ENCODE data around the gene GMNN.
"Not testable (repeated sequence)": the region's sequence is repeated elsewhere in the genome, so short reads cannot be mapped to it uniquely, and the experiment has no call there.

Gene GMNN

GRCh38 chr6:24761851-24762250 lies 12.9 kb upstream of the GMNN start:
- no peak for DNase-seq (ENCODE audit: low read depth in 2 of 2)

DNA sequence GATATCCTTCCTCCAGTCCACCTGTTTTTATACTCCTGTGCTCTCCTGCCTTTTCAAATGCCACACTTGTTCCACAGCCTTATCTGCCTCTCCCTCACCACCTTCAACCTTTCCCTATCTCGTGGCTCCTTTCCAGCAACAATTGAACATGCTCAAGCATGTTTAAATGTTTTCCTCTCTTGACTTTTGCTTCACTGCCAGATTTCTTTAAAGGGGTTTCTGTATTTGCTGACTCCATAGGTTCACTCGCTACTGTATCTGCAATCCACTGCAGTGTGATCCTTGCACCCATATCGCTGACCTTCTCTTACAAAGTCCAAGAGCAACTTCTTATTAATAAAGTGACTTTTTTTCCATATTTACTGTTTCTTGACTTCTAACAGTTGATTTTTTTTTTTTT lies 11.2 kb upstream of the GMNN start:
- no peak for DNase-seq (ENCODE audit: low read depth in 2 of 2)

DNA sequence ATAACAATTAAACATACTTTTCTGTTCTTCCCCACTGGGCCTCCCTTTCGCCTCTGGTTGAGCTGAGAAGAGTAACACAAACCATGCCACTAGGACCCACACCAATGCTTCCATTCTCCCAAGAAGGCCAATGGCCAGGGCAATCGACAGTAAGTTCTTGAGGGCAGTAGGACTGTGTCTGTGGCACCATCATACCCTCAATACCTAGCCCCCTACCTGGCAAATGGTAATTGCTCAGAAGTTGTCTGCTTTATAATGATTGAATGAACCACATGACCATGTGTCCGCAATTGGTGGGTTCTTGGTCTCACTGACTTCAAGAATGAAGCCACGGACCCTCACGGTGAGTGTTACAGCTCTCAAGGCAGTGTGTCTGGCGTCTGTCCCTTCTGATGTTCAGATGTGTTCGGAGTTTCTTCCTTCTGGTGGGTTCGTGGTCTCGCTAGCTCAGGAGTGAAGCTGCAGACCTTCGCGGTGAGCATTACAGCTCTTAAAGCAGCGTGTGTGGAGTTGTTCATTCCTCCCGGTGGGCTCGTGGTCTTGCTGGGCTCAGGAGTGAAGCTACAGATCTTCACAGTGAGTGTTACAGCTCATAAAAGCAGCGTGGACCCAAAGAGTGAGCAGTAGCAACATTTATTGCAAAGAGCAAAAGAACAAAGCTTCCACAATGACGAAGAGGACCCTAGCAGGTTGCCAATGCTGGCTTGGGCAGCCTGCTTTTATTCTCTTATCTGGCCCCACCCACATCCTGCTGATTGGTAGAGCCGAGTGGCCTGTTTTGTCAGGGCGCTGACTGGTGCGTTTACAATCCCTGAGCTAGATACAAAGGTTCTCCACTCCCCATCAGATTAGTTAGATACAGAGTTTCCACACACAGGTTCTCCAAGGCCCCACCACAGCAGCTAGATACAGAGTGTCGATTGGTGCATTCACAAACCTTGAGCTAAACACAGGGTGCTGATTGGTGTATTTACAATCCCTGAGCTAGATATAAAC lies 9.6 kb upstream of the GMNN start:
- not testable (repeated sequence) for DNase-seq (ENCODE audit: low read depth in 2 of 2)

GRCh38 chr6:24765968-24766367 lies 8.8 kb upstream of the GMNN start:
- DNase-seq (ENCODE audit: low read depth in 2 of 2), result not testable (repeated sequence)

- DNase-seq (ENCODE audit: low read depth in 2 of 2), result peak in 1 of 2 experiments; percentile 28
Observed at GRCh38 chr6:24766680-24767462, 7.9 kb upstream of the GMNN start.

- peak; percentile 66 to 71 for DNase-seq (ENCODE audit: low read depth in 2 of 2)
Observed at GRCh38 chr6:24768361-24768760, 6.4 kb upstream of the GMNN start.

DNA sequence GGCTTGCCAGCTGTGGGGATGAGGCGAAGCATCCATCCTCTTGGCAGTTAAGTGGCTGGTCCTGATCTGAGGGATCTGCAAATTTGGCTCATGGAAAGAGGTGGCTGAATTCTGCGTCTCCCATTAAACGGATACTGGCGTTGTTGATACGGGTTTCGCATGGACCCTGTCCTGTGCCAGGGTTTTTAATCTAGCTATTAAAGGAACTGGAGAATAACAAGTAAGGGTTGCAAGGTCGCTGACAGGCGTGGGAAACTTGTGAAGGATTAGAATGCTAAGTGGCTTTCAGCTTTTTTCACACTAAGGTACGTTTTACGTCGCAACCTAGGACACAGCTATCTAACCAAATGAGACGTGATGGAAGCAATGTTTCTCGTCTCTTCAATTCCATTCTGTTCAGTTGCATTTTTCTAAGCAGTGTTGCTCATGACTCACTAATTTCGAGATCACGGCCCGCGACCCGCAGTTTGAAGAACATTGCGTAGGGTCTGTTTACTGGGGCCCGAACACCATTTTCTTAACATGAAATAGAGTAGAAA lies 852 bp downstream of the GMNN start:
- peak in 1 of 2 experiments; percentile 13 for DNase-seq (ENCODE audit: low read depth in 2 of 2)

DNA sequence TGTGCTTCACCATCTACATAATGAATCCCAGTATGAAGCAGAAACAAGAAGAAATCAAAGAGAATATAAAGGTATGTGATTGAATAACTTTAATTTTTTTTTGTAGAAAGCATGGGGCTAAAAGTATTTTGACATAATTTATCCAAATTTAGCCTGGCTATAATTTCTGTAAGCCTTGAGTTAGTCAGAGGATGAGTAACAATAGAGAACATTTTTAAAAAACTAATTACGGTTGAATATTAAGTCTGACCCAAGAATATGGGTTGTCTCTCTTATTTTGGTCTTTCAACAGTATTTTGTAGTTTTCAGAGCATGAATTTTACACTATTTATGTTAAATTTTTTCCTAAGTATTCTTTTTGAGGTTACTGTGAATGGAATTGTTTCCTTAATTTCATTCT lies 2.5 kb downstream of the GMNN start:
- no peak for DNase-seq (ENCODE audit: low read depth in 2 of 2)

GRCh38 chr6:24778121-24778520 lies 3.4 kb downstream of the GMNN start:
- DNase-seq (ENCODE audit: low read depth in 2 of 2), result no peak

- DNase-seq (ENCODE audit: low read depth in 2 of 2), result no peak
Observed at GRCh38 chr6:24778878-24779277, 4.1 kb downstream of the GMNN start.

DNA sequence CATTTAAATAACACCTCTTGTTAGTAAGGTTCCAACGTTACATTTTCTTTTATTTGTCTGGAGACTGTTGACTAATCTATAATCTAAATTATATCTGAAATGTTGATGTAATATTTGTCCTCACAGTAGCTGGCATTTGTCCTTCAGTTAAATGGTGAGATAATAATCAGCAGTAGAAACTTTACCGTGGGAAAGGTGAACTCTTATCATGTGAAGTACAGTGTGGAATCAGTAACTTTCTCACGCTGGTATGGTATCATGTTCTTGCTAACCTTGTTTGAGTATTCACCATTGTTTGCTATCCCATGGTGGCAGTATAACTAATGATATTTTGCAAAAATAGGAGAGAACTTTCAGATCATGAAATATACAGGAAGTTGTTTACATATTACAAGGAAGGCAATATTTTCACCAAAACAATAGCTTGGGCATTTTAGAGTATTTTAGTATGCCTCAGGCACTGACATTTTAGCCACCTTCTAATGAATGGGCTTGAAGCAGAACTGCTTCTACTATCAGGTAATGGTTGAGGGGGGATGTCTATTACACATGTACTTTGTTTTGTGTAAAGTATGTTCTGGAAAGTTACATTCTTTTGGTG lies 4.8 kb downstream of the GMNN start:
- DNase-seq (ENCODE audit: low read depth in 2 of 2), result no peak

DNA sequence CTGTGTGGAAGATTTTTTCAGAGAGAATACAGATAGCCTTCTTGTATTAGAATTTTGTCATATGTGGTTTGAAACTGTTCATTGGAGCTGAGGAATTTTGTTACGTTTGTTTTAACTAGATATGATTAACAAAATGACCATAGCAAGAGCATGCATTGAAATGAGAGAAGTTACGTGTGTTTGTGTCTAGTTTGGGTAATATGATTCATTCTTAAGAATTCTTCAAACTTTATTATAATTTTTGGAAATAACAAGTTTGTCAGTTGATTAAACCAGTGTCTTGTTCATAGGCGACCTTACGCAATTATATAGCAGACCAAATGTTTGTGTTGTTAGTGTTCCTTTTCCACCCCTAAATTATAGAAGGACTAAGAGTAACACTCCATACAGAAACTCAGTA lies 5.5 kb downstream of the GMNN start:
- peak in 1 of 2 experiments; percentile 12 for DNase-seq (ENCODE audit: low read depth in 2 of 2)

DNA sequence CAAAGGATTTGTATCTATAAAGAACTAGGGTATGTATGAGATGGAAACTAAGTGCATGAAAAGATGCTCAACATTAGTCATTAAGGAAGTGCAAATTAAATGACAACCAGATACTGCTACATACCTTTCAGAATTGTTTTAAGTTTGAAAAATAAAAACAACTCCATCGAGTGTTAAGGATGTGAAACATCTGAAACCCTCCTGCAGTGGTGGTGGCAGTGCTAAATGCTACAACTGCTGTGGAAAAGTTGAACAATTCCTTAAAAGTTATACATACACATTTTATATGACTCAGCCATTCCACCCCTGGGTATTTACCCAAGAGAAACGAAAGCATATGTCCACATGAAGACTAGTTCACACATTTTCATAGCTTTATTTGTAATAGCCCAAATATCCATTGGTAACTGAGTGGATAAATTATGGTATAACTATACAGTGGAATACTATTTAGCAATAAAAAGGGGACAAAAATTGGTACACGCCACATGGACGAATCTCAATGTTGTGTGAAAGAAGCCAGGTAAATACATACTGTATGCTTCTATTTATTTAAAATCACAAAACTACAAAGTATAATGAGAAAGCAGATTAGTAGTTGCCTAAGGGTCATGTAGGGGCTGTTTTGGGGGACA lies 13.4 kb downstream of the GMNN start:
- peak in 1 of 2 experiments; percentile 7 for DNase-seq (ENCODE audit: low read depth in 2 of 2)

- DNase-seq (ENCODE audit: low read depth in 2 of 2), result peak; percentile 29 to 30
Observed at GRCh38 chr6:24795106-24795505, 20.4 kb downstream of the GMNN start.

DNA sequence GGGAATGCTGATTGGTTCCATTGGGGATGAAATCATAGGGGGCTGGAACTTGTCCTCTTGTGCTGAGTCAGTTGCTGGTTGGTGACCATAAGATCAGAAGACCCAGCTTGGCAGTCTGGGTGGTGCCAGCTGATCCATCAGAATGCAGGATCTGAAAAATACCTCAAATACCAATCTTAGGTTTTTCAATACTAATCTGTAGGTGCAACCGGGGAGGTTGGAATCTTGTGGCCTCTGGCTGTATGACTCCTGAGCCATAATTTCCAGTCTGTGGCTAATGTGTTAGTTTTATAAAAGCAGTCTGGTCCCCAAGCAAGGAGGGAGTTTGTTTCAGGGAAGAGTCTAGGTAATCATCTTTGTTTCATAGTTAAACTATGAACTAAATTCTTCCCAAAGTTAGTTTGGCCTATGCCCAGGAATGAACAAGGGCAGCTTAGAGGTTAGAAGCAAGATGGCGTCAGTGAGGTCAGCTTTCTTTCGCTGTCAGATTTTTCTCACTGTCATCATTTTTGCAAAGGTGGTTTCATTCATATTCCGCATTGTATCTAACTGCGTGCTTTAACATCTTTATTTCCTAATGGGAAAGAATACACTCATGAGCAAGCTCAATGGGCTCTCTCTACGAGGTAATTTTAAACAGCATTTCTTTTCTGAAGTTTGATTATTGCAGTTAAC lies 22.0 kb downstream of the GMNN start:
- no peak for DNase-seq (ENCODE audit: low read depth in 2 of 2)

GRCh38 chr6:24797596-24798216 lies 23.0 kb downstream of the GMNN start:
- no peak for DNase-seq (ENCODE audit: low read depth in 2 of 2)

- no peak for DNase-seq (ENCODE audit: low read depth in 2 of 2)
Observed at GRCh38 chr6:24798740-24799540, 24.2 kb downstream of the GMNN start, which contains the start of gene ARMH2. Gene ARMH2, minus strand, starts transcription at chr6:24798917. Its CDS starts 60 bp downstream, at chr6:24798857.

DNA sequence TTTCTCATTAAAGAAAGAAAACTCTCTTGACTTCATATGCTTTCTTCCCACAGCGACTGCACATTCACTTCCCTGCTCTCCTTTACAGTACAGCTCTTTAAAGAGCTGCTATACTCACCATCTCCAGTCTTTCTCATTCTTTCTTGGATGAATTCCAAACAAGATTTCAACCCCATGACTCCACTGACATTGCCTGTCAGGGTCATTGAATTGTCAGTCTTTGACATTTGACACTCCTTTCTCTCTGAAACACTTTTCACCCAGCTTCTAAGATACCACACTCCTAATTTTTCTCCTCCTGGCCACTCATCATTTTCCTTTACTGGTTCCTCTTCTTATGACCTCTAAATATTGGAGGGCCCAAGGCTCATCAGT lies 24.8 kb downstream of the GMNN start:
- no peak for DNase-seq (ENCODE audit: low read depth in 2 of 2)

GRCh38 chr6:24802271-24803059 lies 27.7 kb downstream of the GMNN start:
- no peak for DNase-seq (ENCODE audit: low read depth in 2 of 2)

Measured in fibroblast of skin of left quadriceps (primary cell).